Liver (tissue), 3 donors: ENCODE results near the gene PIGK.

ENCODE experiments used
- ATF3 ChIP-seq: IDR thresholded peaks from 2 replicates; pipeline ENCODE4 v1.6.1; 2016; ENCODE audit warnings: antibody characterized with exemption
- EGR1 ChIP-seq, 2 donors: IDR thresholded peaks; 2 replicates each; pipeline ENCODE4 v1.6.1; 2016 to 2018; ENCODE audit warnings: antibody characterized with exemption in 2 of 2, low read depth in 2 of 2
- FOXA1 ChIP-seq: IDR thresholded peaks from 2 replicates; pipeline ENCODE4 v1.6.1; 2016; ENCODE audit warnings: antibody characterized with exemption
- GABPA ChIP-seq, 2 donors: IDR thresholded peaks in 1 of 2; conservative IDR thresholded peaks in 1 of 2; 2 replicates each; pipeline ENCODE4 v1.6.1; 2016; ENCODE audit warnings: antibody characterized with exemption in 2 of 2, mild to moderate bottlenecking in 1 of 2, moderate library complexity in 1 of 2
- HNF4G ChIP-seq: IDR thresholded peaks from 2 replicates; pipeline ENCODE4 v1.6.1; 2016; ENCODE audit warnings: antibody characterized with exemption
- MAX ChIP-seq: IDR thresholded peaks from 2 replicates; pipeline ENCODE4 v1.6.1; 2016; ENCODE audit warnings: antibody characterized with exemption
- NR2F2 ChIP-seq: IDR thresholded peaks from 2 replicates; pipeline ENCODE4 v1.6.1; 2016; ENCODE audit warnings: antibody characterized with exemption
- RXRA ChIP-seq, 2 donors: IDR thresholded peaks; 2 replicates each; pipeline ENCODE4 v1.6.1; 2017 to 2018; ENCODE audit warnings: antibody characterized with exemption in 2 of 2, mild to moderate bottlenecking in 1 of 2
- SP1 ChIP-seq: IDR thresholded peaks from 2 replicates; pipeline ENCODE4 v1.6.1; 2018; ENCODE audit warnings: antibody characterized with exemption, mild to moderate bottlenecking
- TAF1 ChIP-seq: conservative IDR thresholded peaks from 2 replicates; pipeline ENCODE4 v1.6.1; 2016; ENCODE audit warnings: antibody characterized with exemption, mild to moderate bottlenecking
- YY1 ChIP-seq: IDR thresholded peaks from 2 replicates; pipeline ENCODE4 v1.6.1; 2016; ENCODE audit warnings: antibody characterized with exemption, mild to moderate bottlenecking
- TF ChIP-seq, protein P1 (sequence below): fragments of 150-350 bp; IDR thresholded peaks from 2 replicates; pipeline ENCODE4 v1.5.1; 2017; ENCODE audit warnings: improper control_type of control experiment, low read depth, low read length; ENCODE audit not compliant: missing input control
- TF ChIP-seq, protein P2 (sequence below): IDR thresholded peaks from 2 replicates; pipeline ENCODE4 v1.6.1; 2016; ENCODE audit warnings: antibody characterized with exemption
- TF ChIP-seq, protein P3 (sequence below): IDR thresholded peaks from 2 replicates; pipeline ENCODE4 v1.6.1; 2016; ENCODE audit warnings: antibody characterized with exemption, mild to moderate bottlenecking
- donor health status: healthy.
- donor health status: healthy.

DNA sequence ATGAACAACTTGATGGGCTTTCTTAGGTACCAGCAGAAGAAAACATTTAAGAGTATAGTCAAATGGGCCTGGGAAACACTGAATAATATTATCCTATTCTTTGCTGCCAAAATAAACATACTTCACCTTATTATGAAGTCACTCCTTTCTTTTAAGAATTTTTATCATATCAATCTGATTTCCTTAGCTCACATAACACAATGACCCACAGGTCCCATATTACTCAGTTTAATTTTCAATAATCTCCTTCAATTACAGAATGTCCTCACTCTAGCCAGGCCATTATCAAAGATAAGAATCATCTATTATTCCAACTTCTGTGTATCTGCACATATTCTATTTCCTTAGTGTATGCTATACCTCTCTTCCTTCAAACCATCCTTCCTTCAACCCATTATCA is 63.0 kb downstream of the PIGK start:
- TF ChIP-seq, protein P1, sequence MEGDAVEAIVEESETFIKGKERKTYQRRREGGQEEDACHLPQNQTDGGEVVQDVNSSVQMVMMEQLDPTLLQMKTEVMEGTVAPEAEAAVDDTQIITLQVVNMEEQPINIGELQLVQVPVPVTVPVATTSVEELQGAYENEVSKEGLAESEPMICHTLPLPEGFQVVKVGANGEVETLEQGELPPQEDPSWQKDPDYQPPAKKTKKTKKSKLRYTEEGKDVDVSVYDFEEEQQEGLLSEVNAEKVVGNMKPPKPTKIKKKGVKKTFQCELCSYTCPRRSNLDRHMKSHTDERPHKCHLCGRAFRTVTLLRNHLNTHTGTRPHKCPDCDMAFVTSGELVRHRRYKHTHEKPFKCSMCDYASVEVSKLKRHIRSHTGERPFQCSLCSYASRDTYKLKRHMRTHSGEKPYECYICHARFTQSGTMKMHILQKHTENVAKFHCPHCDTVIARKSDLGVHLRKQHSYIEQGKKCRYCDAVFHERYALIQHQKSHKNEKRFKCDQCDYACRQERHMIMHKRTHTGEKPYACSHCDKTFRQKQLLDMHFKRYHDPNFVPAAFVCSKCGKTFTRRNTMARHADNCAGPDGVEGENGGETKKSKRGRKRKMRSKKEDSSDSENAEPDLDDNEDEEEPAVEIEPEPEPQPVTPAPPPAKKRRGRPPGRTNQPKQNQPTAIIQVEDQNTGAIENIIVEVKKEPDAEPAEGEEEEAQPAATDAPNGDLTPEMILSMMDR, result no peak
- TF ChIP-seq MAX, result no peak
- TF ChIP-seq RXRA (IDR thresholded peaks at IDR 0.05), result no peak
- no peak for TF ChIP-seq GABPA (IDR thresholded peaks at IDR 0.05 in 1 of 2, conservative IDR thresholded peaks at IDR 0.05 in 1 of 2)
- no peak for TF ChIP-seq HNF4G
- no peak for TF ChIP-seq TAF1
- TF ChIP-seq, protein P2, sequence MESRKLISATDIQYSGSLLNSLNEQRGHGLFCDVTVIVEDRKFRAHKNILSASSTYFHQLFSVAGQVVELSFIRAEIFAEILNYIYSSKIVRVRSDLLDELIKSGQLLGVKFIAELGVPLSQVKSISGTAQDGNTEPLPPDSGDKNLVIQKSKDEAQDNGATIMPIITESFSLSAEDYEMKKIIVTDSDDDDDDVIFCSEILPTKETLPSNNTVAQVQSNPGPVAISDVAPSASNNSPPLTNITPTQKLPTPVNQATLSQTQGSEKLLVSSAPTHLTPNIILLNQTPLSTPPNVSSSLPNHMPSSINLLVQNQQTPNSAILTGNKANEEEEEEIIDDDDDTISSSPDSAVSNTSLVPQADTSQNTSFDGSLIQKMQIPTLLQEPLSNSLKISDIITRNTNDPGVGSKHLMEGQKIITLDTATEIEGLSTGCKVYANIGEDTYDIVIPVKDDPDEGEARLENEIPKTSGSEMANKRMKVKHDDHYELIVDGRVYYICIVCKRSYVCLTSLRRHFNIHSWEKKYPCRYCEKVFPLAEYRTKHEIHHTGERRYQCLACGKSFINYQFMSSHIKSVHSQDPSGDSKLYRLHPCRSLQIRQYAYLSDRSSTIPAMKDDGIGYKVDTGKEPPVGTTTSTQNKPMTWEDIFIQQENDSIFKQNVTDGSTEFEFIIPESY, result no peak
- TF ChIP-seq ATF3, result no peak
- TF ChIP-seq EGR1 (IDR thresholded peaks at IDR 0.05; ENCODE audit: low read depth in 2 of 2), result no peak
- no peak for TF ChIP-seq YY1
- no peak for TF ChIP-seq SP1
- no peak for TF ChIP-seq NR2F2
- TF ChIP-seq FOXA1, result no peak
- TF ChIP-seq, protein P3, sequence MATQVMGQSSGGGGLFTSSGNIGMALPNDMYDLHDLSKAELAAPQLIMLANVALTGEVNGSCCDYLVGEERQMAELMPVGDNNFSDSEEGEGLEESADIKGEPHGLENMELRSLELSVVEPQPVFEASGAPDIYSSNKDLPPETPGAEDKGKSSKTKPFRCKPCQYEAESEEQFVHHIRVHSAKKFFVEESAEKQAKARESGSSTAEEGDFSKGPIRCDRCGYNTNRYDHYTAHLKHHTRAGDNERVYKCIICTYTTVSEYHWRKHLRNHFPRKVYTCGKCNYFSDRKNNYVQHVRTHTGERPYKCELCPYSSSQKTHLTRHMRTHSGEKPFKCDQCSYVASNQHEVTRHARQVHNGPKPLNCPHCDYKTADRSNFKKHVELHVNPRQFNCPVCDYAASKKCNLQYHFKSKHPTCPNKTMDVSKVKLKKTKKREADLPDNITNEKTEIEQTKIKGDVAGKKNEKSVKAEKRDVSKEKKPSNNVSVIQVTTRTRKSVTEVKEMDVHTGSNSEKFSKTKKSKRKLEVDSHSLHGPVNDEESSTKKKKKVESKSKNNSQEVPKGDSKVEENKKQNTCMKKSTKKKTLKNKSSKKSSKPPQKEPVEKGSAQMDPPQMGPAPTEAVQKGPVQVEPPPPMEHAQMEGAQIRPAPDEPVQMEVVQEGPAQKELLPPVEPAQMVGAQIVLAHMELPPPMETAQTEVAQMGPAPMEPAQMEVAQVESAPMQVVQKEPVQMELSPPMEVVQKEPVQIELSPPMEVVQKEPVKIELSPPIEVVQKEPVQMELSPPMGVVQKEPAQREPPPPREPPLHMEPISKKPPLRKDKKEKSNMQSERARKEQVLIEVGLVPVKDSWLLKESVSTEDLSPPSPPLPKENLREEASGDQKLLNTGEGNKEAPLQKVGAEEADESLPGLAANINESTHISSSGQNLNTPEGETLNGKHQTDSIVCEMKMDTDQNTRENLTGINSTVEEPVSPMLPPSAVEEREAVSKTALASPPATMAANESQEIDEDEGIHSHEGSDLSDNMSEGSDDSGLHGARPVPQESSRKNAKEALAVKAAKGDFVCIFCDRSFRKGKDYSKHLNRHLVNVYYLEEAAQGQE, result no peak
